Esophagus muscularis mucosa (tissue), 3 donors: Measurements from ENCODE around the gene NUCKS1.

Experiments
- POLR2A ChIP-seq: fragments of 450-650 bp; IDR thresholded peaks from one replicate; pipeline ENCODE4 v1.6.1; 2017; ENCODE audit warnings: antibody characterized with exemption, moderate library complexity, mild to moderate bottlenecking, low read depth
- POLR2AphosphoS5 ChIP-seq, 2 donors: sonication (generic); formaldehyde crosslinking; IDR thresholded peaks; one replicate each; pipeline ENCODE4 v1.6.1; 2017; ENCODE audit warnings: antibody characterized with exemption in 2 of 2
- TF ChIP-seq, protein P1 (sequence below), 3 experiments: fragments of 200-600 bp in 2 of 3; fragments of 450-650 bp in 1 of 3; sonication (generic) in 2 of 3; IDR thresholded peaks; one replicate each; pipeline ENCODE4 v1.5.1; 2017 to 2019; ENCODE audit warnings: antibody characterized with exemption in 3 of 3, mild to moderate bottlenecking in 2 of 3, moderate library complexity in 1 of 3

DNA sequence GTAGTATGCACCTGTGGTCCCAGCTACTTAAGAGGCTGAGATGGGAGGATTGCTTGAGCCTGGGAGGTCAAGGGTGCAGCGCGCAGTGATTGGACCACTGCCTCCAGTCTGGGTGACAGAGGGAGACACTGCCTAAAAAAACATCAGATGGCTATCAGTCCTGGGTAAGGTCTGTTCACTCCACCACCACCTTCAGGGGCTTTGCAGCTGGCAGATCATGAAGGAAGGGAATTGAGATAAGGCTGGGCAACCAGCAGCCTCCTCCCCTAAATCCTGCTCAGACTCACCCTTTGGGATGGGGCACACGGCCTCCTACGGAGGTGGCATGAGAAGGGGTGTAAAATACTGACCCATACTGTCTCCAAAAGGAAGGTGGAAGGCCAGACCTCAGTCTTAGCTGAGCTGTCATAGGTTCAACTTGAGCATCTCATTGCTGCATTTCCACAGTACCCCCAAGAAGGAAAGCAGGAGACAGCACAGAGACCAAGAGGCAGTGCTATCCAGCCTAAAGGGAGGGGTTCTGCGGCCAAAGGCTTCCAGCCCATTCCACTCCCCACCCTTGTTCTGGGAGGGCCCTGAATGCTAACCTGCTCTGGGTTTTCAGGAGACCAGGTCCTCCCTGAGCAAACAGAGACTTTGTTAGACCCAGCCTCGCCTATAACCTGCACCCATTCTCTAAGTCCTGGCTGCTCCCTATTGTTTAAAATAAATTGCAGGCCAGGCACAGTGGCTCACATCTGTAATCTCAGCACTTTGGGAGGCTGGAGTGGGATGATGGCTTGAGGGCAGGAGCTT is 83.4 kb downstream of the NUCKS1 start:
- TF ChIP-seq, protein P1, sequence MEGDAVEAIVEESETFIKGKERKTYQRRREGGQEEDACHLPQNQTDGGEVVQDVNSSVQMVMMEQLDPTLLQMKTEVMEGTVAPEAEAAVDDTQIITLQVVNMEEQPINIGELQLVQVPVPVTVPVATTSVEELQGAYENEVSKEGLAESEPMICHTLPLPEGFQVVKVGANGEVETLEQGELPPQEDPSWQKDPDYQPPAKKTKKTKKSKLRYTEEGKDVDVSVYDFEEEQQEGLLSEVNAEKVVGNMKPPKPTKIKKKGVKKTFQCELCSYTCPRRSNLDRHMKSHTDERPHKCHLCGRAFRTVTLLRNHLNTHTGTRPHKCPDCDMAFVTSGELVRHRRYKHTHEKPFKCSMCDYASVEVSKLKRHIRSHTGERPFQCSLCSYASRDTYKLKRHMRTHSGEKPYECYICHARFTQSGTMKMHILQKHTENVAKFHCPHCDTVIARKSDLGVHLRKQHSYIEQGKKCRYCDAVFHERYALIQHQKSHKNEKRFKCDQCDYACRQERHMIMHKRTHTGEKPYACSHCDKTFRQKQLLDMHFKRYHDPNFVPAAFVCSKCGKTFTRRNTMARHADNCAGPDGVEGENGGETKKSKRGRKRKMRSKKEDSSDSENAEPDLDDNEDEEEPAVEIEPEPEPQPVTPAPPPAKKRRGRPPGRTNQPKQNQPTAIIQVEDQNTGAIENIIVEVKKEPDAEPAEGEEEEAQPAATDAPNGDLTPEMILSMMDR (IDR thresholded peaks at IDR 0.05): no peak
- TF ChIP-seq POLR2A (no peak), POLR2AphosphoS5 (IDR thresholded peaks at IDR 0.05) (no peak)
